ENCODE results near the gene CCDC158.

The CCDC158 gene

DNA sequence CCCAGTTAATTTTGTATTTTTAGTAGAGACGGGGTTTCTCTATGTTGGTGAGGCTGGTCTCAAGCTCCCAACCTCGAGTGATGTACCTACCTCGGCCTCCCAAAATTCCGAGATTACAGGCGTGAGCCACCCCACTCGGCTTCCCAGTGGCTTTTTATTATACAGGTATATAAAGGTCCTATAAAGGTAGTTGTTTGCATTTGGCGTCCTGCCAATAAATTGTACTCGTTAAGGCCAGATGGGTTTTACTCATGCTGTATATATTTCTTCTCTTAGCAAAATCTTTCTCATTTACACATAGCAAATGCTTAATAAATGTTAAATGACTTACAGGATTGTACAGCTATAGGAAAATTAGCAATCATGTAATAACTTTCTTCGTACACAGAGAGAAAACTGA lies 20.9 kb upstream of the CCDC158 start:
- TF ChIP-seq CREB1 (IDR thresholded peaks at IDR 0.05; ENCODE audit: low read depth), result no peak
- no peak for TF ChIP-seq TAF1 (IDR thresholded peaks at IDR 0.05; ENCODE audit: low read depth)
- TF ChIP-seq NFIC (IDR thresholded peaks at IDR 0.05), result peak; percentile 63
- TF ChIP-seq TEAD4 (IDR thresholded peaks at IDR 0.05), result no peak

DNA sequence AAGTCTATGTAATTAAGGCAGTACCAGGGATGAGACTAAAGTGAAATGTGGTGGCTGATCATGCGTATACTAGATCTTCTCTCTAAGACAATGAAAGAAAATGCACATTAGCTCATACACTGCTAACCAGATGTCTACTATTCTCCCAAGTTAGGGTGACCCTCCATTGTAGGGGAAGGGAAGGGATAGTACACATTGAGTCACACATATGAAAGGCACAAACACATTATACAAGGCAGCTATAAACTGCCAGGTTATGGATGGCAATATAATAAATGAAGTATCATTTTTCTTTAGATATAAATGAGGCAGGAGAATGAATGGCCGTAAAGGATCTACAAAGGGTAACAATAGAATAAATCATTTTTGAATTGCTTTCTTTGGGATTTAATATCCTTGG lies 18.6 kb upstream of the CCDC158 start:
- TF ChIP-seq CEBPB (IDR thresholded peaks at IDR 0.05) (no peak), NFIC (IDR thresholded peaks at IDR 0.05) (no peak), YY1 (IDR thresholded peaks at IDR 0.05; ENCODE audit: low read depth) (no peak), TAF1 (IDR thresholded peaks at IDR 0.05; ENCODE audit: low read depth) (no peak), ZBTB7A (IDR thresholded peaks at IDR 0.05; ENCODE audit: low read depth) (no peak), TEAD4 (IDR thresholded peaks at IDR 0.05) (no peak; the same call in 1 of the 2 replicates), EGR1 (IDR thresholded peaks at IDR 0.05) (no peak), TCF12 (IDR thresholded peaks at IDR 0.05; ENCODE audit: low read depth) (no peak), RAD21 (IDR thresholded peaks at IDR 0.05; ENCODE audit: low read depth) (no peak), EP300 (IDR thresholded peaks at IDR 0.05; ENCODE audit: borderline replicate concordance) (no peak), CREB1 (IDR thresholded peaks at IDR 0.05; ENCODE audit: low read depth) (no peak), FOXM1 (IDR thresholded peaks at IDR 0.05; ENCODE audit: borderline replicate concordance, low read depth) (no peak)
- TF ChIP-seq, protein P1, sequence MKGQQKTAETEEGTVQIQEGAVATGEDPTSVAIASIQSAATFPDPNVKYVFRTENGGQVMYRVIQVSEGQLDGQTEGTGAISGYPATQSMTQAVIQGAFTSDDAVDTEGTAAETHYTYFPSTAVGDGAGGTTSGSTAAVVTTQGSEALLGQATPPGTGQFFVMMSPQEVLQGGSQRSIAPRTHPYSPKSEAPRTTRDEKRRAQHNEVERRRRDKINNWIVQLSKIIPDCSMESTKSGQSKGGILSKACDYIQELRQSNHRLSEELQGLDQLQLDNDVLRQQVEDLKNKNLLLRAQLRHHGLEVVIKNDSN (IDR thresholded peaks at IDR 0.05), result no peak
- TF ChIP-seq, protein P2, sequence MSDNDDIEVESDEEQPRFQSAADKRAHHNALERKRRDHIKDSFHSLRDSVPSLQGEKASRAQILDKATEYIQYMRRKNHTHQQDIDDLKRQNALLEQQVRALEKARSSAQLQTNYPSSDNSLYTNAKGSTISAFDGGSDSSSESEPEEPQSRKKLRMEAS (IDR thresholded peaks at IDR 0.05), result no peak
- TF ChIP-seq, protein P3, sequence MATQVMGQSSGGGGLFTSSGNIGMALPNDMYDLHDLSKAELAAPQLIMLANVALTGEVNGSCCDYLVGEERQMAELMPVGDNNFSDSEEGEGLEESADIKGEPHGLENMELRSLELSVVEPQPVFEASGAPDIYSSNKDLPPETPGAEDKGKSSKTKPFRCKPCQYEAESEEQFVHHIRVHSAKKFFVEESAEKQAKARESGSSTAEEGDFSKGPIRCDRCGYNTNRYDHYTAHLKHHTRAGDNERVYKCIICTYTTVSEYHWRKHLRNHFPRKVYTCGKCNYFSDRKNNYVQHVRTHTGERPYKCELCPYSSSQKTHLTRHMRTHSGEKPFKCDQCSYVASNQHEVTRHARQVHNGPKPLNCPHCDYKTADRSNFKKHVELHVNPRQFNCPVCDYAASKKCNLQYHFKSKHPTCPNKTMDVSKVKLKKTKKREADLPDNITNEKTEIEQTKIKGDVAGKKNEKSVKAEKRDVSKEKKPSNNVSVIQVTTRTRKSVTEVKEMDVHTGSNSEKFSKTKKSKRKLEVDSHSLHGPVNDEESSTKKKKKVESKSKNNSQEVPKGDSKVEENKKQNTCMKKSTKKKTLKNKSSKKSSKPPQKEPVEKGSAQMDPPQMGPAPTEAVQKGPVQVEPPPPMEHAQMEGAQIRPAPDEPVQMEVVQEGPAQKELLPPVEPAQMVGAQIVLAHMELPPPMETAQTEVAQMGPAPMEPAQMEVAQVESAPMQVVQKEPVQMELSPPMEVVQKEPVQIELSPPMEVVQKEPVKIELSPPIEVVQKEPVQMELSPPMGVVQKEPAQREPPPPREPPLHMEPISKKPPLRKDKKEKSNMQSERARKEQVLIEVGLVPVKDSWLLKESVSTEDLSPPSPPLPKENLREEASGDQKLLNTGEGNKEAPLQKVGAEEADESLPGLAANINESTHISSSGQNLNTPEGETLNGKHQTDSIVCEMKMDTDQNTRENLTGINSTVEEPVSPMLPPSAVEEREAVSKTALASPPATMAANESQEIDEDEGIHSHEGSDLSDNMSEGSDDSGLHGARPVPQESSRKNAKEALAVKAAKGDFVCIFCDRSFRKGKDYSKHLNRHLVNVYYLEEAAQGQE (IDR thresholded peaks at IDR 0.05; ENCODE audit: low read depth), result no peak

DNA sequence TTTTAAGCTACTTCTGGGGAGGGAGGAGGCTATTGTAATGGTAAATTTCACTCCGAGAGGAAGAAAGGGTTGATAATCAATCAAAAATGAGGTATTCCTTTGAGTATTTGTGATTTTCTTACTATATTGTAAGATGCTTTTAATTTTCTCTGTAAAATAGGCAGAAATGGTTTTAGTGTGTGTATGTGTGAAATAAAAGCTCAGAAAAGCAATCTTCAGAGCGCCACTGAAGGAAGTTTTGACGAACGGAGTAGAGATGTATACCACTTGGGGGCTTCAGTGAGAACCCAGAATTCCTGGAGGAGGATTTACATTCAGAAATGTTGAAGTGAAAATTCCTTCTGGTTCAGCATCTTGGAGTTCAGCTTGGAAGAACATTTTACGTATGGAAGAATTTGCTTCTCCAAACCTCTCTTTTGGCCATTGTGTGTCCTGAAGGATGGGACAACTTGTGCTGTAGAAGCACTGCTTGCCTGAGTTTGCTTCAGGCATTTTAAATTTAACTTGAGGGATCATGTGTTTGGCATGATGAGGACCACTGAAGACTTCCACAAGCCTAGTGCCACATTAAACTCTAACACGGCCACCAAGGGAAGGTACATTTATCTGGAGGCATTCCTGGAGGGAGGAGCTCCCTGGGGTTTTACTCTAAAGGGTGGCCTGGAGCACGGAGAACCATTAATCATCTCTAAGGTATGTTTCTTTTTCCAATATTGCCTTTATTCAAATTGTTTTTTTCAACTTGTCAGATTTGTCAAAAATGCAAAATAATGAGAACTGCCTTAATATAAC lies 14.8 kb upstream of the CCDC158 start:
- TF ChIP-seq EP300 (IDR thresholded peaks at IDR 0.05; ENCODE audit: borderline replicate concordance) (no peak), TAF1 (IDR thresholded peaks at IDR 0.05; ENCODE audit: low read depth) (peak; percentile 26; the same call in 1 of the 2 replicates), TEAD4 (IDR thresholded peaks at IDR 0.05) (0 out of 2 replicates have a peak, but pooled peaks have one; percentile 30), ZBTB7A (IDR thresholded peaks at IDR 0.05; ENCODE audit: low read depth) (no peak), EGR1 (IDR thresholded peaks at IDR 0.05) (no peak), NFIC (IDR thresholded peaks at IDR 0.05) (0 out of 2 replicates have a peak, but pooled peaks have one; percentile 8)
- TF ChIP-seq, protein P1 (IDR thresholded peaks at IDR 0.05), result no peak

DNA sequence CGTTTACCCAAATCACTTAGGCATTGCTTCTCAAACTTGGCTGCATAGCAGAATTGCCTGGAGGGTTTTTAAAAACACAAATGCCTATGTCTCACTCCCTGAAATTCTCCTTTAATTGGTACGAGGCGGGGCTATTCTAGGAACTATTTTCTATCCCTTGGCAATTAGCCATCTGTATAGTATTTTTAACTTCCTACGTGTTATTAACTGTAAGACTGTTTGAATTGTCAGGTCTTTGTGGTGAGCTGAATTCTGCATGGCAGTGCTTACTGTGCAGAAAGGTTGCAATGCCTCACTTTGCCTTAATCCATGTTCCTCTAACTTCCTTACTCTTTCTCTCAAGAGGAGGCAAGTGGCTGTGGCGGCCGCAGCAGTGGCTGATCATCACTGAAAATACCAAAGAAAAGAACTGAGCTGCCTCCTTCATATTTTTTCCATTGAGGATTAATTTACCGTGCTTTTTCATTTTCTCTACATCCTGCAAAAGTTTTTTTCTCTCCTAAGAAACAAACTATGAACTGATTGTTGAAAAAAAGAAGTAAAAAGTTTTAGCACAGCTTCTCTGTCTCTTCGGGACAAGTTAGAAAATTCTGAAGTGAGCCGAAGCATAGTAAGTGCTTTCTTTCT lies 14.1 kb upstream of the CCDC158 start, which contains the start of gene SHROOM3:
TSS of gene SHROOM3 (plus strand) at position 329 of the 627 bp plus-strand sequence. CDS start 824 bp downstream, outside the sequence.
- TF ChIP-seq NFIC (IDR thresholded peaks at IDR 0.05), result peak; percentile 81
- TF ChIP-seq, protein P2 (IDR thresholded peaks at IDR 0.05), result no peak; the same call in 1 of the 2 replicates
- peak; percentile 67 for TF ChIP-seq TEAD4 (IDR thresholded peaks at IDR 0.05)
- TF ChIP-seq FOXM1 (IDR thresholded peaks at IDR 0.05; ENCODE audit: borderline replicate concordance, low read depth), result peak; percentile 58
- TF ChIP-seq TAF1 (IDR thresholded peaks at IDR 0.05; ENCODE audit: low read depth), result no peak
- no peak for TF ChIP-seq ZBTB7A (IDR thresholded peaks at IDR 0.05; ENCODE audit: low read depth)
- TF ChIP-seq YY1 (IDR thresholded peaks at IDR 0.05; ENCODE audit: low read depth), result 0 out of 2 replicates have a peak, but pooled peaks have one; percentile 38
- TF ChIP-seq, protein P1 (IDR thresholded peaks at IDR 0.05), result no peak
- TF ChIP-seq CEBPB (IDR thresholded peaks at IDR 0.05), result no peak
- 0 out of 2 replicates have a peak, but pooled peaks have one; percentile 38 for TF ChIP-seq TCF12 (IDR thresholded peaks at IDR 0.05; ENCODE audit: low read depth)
- TF ChIP-seq EGR1 (IDR thresholded peaks at IDR 0.05), result no peak
- peak; percentile 69; the same call in 1 of the 2 replicates for TF ChIP-seq EP300 (IDR thresholded peaks at IDR 0.05; ENCODE audit: borderline replicate concordance)
- TF ChIP-seq CREB1 (IDR thresholded peaks at IDR 0.05; ENCODE audit: low read depth), result no peak
- TF ChIP-seq, protein P3 (IDR thresholded peaks at IDR 0.05; ENCODE audit: low read depth), result no peak
- no peak for TF ChIP-seq RAD21 (IDR thresholded peaks at IDR 0.05; ENCODE audit: low read depth)
